Fibroblast of mammary gland (primary cell): ENCODE measurements around the gene NDUFA1.
A peak's percentile ranks its signal among the peaks of the same experiment; 100 is the strongest.

Experiments
- DNase-seq: peaks from one replicate; pipeline ENCODE4 v3.0.0-alpha.2; 2010; ENCODE audit warnings: low read depth
- H3K4me3 ChIP-seq: 2 replicates; pipeline ENCODE4 v1.5.1; 2011; ENCODE audit warnings: low read depth, mild to moderate bottlenecking, low read length, moderate library complexity; ENCODE audit not compliant: control insufficient read depth
- CTCF ChIP-seq: conservative IDR thresholded peaks from 2 replicates; pipeline ENCODE4 v1.5.1; 2011; ENCODE audit warnings: low read depth, low read length, inconsistent platforms; ENCODE audit not compliant: control insufficient read depth, insufficient read depth

Gene NDUFA1

GRCh38 chrX:119853444-119853843 is 18.2 kb upstream of the NDUFA1 start:
- no peak for DNase-seq
- H3K4me3 ChIP-seq = peak overlapping the region; percentile 53
- no peak for TF ChIP-seq CTCF

DNA sequence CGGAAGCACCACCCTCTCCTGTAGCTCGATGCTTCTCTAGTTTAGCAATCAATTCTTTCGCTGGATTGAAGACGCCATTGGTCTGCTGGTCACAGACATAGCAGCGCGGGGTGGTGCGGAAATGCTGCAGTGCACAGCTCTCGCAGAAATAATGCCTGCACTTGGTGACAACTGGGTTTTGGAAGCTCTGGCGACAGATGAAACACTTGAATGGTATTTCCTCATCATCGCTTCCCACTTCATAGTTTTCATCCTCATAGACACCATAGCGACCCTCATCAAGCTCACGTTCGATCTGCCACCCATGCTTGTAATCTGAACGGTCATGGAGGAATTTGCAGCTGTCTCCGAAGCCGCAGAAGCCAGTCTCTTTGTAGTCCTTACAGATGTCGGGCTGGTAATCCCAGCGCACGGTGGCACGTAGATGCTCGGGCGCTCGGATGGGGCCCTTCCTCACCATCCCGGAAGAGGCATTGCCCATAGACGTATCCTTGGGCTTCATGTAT is 953 bp upstream of the NDUFA1 start:
- peak overlapping the region; percentile 80 for H3K4me3 ChIP-seq
- no peak for TF ChIP-seq CTCF
- DNase-seq = no peak

DNA sequence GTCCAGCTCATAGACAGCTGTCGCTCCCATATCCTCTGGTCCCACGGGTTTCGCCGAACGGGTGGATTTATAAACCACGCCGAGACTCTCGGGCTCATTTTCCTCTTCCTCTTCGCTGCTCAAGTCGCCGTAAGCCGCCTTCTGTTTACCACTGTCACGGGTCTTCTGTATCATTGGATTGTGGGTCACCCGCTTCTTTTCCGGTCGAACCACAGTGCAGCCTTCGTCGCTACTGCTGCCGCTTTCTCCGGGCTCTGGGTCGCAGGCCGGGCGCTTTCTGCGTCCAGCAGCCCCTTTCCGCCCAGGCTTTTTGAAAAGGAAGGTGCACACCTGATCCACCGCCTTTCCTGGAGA is 410 bp upstream of the NDUFA1 start:
- DNase-seq = no peak
- TF ChIP-seq CTCF = no peak
- H3K4me3 ChIP-seq = peak overlapping the region; percentile 80

- no peak for DNase-seq
- no peak overlapping the region for H3K4me3 ChIP-seq
- no peak for TF ChIP-seq CTCF
Measured at GRCh38 chrX:119878740-119879139, 7.1 kb downstream of the NDUFA1 start.

DNA sequence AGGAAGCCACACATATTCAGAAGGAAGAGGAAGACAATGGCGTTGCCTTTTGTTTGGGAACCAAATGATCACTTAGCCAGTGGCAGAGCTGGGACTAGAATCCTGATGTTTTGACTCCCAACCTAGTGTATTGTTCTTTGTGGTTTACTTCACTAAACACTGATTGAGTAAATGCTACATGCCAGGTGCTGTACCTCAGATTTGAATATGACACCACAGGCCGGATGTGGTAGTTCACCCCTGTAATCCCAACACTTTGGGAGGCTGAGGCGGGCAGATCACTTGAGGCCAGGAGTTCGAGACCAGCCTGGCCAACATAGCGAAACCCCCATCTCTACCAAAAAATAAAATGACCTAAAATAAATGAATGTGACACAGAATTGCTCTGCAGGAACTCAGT is 8.4 kb downstream of the NDUFA1 start:
- TF ChIP-seq CTCF = no peak
- DNase-seq = no peak
- no peak overlapping the region for H3K4me3 ChIP-seq

- TF ChIP-seq CTCF = peak; percentile 76
- H3K4me3 ChIP-seq = no peak overlapping the region
- DNase-seq = peak; percentile 67
Measured at GRCh38 chrX:119880552-119881437, 9.2 kb downstream of the NDUFA1 start.
